ENCODE results near the gene TBX10.
"Not testable (repeated sequence)": the region's sequence is repeated elsewhere in the genome, so short reads cannot be mapped to it uniquely, and the experiment has no call there.

Gene TBX10

DNA sequence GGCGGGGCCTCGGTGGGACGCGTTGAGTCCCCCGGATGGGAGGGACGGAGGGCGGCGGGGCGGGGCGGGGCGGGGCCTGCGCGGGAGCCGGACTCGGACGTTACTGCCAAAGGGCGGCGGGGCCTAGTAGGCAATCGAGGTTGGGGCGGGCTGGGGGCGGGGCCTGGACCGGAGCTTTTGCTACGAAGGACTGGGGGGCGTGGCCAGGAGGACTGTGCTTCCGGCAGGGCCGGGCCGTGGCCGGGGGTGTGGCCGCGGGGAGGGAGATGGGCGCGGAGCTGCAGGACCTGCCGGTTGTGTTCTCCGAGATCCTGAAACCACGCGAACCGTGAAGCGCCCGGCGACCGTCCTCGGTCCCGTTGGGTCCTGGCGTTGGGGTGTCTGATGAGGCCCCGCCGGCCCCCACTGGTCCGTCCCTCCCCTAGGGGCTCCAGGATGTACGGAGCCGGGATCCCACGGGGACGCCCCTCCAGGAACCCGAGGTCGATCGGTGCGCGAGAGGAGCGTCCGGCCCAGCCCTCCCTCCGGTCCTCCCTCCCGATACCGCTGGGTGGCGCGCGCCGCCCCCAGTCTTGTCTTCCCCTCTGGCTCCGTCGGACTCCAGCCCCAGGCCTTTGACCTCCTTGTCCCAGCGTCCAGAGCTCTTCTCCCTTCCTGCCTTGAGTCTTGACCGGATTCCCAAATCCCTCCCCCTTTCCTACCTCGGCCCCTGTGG, 9.2 kb downstream of the TBX10 start:
- DNase-seq, result peak; percentile 81

DNA sequence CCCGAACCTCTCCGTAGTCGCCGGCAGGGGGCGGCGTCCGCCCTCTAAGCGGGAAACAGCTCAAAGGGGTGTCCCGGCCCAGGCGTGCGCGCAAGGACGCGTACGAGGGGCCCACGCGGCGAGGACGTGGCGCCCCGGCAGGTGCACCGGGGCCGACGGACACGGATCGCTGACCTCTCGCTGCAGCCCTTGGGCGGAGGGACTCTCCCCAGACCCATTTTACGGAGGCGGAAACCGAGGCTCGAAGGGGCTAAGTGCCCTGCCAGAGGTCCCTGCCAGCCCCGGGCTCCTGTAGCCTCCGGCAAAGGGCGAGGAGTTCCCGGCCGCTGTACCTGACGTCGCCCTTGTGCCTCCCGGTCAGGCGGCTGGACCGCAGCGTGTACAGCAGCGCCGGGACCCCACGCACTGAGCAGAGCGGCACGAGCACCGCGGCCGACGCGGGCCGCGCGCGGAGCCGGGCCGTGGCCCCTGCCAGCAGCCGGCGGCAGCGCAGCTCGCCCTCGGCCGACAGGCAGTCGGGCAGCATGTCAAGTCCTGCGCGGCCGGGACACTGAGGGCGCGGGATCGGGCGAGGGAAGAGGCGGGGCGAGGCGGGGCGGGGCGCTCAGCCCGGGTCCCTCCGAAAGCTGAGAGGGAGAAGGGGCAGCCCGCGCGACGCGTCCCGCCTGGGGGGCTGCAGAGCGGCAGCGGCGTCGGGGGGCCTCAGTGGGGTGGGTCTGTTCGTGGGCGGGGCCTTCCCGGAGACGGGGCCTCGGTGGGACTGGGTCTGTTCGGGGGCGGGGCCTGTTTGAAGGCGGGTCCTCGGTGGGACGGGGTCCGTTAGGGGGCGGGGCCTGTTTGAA, 10.0 kb downstream of the TBX10 start, which contains the start of gene NUDT8:
Gene NUDT8, minus strand, starts transcription at position 552 of the 842 bp plus-strand sequence. Its CDS starts 26 bp downstream, at position 526.
- no peak for DNase-seq

DNA sequence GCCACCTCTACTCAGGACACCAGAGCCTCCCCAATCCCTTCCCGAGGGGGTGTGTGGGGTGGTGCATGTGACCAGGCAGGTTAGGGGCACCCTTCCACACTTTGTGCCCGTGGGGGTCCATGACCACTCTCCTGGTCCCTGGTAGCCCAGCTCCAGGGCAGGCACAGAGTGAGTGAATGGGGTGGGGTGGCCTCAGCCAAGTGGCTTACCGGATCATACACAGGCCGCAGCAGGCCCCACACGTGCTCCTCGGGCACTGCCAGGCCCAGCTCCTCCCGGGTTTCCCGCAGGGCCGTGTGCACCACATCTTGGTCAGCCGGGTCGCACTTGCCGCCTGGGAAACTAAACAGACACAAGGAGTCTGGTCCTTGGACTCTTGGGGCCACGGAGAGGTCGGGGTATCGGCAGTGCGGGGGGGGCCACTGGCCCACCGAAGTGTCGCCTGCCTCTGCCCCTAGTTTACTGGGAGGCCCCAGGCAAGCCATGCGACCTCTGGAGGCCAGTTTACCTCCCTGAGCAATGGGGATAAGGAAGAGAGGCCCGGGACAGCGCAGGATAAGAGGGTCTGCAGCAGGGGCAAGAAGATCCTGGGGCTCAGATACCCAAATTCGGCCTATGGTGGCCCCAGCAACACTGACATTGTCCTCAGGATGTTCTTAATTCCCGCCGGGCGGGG, 10.7 kb downstream of the TBX10 start:
- no peak for DNase-seq

DNA sequence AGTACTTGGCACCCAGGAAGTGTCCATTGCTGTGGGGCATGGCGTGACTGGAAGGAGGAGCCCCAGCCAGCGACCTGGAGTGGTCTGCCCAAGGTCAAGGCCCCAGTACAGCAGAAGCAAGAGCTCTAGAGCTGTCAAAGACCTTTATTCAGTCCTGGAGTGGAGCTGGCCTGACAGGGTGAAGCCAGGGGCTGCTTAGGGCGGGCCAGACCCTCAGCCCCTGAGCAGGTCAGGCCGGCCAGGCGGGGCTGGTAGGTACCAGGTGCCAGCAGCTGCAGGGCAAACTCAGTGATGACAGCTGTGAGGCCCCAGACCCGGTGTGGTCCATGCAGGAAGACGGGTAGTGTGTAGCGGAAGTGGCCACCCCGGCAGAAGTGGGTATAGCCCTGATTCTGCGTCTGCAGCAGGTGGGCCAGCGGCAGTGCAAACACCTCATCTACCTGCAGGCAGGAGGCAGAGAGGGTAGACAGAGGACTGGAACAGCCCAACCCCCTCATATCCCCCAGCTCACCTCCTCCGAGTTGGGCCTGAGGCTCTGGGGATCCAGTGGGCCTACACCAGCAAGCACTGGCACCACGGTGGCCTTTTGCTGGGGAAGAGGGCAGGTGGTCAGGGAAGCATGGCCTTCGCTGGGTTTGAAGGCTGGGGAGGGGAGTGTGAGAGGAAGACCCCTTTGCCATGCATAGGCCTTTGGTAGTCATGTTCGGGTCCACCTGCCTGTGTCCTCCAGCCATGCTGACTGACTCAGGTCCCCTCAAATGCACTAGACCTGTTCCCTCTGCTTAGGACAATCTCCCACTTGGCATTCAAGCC, 11.5 kb downstream of the TBX10 start:
- DNase-seq, result no peak

DNA sequence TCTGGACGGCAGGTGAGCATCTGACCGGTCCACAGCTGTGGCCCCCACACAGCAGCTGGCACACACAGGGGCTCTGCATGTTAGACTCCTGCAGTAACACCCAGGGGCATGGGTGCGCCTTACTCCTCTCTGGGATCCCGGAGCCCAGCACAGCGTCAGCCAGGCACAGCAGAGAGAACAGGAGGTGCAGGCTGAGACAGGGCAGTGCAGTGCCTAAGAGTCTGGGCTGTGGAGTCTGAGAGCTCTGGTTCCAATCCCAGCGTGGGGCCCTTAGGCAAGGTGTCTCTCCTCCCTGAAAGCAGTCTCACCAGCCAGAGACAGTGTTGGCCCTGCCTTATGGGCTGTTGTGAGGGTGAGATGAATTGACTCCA, 12.1 kb downstream of the TBX10 start:
- DNase-seq, result no peak

DNA sequence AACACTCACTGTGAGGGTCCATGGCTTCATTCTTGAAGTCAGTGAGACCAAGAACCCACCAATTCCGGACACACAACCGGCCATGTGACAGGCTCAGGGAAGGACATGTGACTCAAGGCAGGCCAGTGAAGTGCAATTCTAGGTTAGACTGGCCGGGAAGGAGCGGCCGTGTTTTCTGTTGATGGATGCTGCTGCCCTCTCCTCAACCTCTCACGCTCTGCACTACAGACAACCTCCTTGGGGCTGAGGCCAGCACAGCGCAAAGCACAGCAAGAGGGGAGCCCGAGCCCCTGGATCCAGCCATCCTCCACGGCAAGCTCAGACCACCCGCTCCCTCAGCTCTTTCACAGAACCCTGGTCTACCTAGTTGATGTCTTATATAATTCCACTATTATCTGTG, 12.6 kb downstream of the TBX10 start:
- DNase-seq, result no peak

DNA sequence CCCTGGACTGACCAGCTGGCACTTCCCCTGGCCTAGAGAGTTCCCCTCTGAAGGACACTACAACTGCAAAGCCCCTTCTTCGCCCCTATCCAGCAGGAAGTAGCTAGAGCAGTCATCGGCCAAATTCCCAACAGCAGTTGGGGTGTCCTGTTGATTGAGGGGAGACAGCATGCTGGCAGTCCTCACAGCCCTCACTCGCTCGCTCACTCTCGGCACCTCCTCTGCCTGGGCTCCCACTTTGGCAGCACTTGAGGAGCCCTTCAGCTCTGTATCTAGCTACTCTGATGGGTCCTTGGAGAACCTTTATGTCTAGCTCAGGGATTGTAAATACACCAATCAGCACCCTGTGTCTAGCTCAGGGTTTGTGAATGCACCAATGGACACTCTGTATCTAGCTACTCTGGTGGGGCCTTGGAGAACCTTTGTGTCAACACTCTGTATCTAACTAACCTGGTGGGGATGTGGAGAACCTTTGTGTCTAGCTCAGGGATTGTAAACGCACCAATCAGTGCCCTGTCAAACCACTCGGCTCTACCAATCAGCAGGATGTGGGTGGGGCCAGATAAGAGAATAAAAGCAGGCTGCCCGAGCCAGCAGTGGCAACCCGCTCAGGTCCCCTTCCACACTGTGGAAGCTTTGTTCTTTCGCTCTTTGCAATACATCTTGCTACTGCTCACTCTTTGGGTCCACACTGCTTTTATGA, 13.3 kb downstream of the TBX10 start:
- DNase-seq, result not testable (repeated sequence)

DNA sequence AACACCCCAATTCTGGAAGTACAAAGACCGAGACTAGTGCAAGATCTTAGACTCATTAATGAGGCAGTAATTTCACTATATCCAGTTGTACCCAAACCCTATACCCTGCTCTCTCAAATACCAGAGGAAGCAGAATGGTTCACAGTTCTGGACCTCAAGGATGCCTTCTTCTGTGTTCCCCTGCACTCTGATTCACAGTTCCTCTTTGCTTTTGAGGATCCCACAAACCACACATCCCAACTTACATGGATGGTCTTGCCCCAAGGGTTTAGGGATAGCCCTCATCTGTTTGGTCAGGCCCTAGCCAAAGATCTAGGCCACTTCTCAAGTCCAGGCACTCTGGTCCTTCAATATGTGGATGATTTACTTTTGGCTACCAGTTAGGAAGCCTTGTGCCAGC, 15.8 kb downstream of the TBX10 start:
- not testable (repeated sequence) for DNase-seq

DNA sequence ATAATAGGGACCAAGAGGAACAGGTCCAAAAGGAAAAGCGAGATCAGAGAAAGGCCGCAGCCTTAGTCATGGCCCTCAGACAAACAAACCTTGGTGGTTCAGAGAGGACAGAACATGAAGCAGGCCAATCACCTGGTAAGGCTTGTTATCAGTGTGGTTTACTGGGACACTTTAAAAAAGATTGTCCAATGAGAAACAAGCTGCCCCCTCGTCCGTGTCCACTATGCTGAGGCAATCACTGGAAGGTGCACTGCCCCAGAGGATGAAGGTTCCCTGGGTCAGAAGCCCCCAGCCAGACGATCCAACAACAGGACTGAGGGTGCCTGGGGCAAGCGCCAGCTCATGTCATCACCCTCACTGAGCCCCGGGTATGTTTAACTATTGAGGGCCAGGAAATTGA, 16.7 kb downstream of the TBX10 start:
- DNase-seq, result not testable (repeated sequence)

DNA sequence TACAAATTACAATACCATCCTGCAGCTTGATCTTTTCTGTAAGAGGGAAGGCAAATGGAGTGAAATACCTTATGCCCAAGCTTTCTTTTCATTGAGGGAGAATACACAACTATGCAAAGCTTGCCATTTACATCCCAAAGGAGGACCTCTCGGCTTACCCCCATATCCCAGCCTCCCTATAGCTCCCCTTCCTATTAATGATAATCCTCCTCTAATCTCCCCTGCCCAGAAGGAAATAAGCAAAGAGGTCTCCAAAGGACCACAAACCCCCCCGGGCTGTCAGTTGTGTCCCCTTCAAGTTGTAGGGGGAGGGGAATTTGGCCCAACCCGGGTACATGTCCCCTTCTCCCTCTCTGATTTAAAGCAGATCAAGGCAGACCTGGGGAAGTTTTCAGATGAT, 17.6 kb downstream of the TBX10 start:
- DNase-seq, result not testable (repeated sequence)

DNA sequence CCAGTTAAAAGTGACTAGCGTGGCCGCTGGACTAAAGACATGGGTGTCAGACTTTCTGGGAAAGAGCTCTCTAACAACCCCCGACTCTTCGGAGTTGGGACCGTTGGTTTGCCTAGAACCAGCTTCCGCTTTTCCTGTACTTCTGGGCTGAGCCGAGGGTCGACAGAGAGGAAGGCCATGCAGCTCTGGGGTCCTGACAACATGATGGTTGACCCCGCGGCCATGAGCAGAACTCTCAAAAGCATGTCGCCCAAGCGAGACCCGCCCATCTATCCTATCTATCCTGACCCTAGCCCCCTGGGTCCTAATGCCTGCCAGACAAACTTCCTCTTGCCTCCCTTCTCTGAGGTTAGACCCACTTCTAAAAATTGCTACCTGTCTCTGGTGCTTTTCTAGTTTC, 18.9 kb downstream of the TBX10 start:
- not testable (repeated sequence) for DNase-seq

DNA sequence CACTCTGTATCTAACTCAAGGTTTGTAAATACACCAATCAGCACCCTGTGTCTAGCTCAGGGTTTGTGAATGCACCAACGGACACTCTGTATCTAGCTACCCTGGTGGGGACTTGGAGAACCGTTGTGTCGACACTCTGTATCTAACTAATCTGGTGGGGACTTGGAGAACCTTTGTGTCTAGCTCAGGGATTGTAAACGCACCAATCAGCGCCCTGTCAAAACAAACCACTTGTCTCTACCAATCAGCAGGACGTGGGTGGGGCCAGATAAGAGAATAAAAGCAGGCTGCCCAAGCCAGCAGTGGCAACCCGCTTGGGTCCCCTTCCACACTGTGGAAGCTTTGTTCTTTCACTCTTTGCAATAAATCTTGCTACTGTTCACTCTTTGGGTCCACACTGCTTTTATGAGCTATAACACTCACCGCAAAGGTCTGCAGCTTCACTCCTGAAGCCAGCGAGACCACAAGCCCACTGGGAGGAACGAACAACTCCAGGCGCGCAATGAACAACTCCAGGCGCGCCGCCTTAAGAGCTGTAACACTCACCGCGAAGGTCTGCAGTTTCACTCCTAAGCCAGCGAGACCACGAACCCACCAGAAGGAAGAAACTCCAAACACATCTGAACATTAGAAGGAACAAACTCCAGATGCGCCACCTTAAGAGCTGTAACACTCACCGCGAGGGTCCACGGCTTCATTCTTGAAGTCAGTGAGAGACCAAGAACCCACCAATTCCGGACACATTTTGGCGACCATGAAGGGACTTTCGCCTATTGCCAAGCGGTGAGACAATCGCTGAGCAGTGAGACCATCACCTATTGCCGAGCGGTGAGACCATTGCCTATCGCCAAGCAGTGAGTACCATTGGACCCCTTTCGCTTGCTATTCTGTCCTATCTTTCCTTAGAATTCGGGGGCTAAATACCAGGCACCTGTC, 19.6 kb downstream of the TBX10 start:
- DNase-seq, result not testable (repeated sequence)

DNA sequence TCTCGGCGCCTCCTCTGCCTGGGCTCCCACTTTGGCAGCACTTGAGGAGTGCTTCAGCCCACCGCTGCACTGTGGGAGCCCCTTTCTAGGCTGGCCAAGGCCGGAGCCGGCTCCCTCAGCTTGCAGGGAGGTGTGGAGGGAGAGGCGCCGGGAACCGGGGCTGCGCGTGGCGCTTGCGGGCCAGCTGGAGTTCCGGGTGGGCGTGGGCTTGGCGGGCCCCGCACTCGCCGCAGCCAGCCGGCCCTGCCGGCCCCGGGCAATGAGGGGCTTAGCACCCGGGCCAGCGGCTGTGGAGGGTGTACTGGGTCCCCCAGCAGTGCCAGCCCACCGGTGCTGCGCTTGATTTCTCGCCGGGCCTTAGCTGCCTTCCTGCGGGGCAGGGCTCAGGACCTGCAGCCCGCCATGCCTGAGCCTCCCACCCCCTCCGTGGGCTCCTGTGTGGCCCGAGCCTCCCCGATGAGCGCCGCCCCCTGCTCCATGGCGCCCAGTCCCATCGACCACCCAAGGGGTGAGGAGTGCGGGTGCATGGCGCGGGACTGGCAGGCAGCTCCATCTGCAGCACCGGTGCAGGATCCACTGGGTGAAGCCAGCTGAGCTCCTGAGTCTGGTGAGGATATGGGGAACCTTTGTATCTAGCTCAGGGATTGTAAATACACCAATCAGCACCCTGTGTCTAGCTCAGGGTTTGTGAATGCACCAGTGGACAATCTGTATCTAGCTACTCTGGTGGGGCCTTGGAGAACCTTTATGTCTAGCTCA, 20.5 kb downstream of the TBX10 start:
- not testable (repeated sequence) for DNase-seq

DNA sequence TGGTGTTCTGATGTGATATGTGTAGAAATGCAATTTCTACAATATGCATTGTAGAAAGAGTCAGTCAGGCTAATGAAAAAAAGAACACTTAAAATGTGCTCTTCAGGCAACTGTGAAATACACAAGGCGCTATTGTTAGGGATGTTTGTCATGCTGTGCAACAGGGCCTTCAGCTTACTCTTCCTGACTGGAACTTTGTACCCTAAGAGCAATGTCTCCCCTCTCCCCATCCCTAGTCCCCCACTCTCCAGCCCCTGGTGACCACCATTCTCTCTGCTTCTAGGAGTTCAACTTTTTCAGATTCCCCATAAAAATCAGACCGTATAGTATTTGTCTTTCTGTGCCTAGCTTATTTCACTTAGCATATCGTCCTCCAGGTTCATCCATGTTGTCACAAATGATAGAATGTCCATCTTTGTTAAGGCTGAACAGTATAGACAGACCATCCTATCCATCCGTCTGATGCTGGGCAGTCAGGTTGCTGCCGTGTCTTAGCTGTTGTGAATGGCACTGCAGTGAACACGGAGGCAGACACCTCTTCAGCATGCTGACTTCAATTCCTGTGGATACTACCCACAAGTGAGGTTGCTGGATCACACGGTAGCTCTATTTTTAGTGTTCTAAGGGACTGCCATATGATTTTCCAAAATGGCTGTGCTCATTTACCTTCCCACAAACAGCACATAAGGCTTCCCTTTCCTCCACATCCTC, 22.2 kb downstream of the TBX10 start:
- no peak for DNase-seq

DNA sequence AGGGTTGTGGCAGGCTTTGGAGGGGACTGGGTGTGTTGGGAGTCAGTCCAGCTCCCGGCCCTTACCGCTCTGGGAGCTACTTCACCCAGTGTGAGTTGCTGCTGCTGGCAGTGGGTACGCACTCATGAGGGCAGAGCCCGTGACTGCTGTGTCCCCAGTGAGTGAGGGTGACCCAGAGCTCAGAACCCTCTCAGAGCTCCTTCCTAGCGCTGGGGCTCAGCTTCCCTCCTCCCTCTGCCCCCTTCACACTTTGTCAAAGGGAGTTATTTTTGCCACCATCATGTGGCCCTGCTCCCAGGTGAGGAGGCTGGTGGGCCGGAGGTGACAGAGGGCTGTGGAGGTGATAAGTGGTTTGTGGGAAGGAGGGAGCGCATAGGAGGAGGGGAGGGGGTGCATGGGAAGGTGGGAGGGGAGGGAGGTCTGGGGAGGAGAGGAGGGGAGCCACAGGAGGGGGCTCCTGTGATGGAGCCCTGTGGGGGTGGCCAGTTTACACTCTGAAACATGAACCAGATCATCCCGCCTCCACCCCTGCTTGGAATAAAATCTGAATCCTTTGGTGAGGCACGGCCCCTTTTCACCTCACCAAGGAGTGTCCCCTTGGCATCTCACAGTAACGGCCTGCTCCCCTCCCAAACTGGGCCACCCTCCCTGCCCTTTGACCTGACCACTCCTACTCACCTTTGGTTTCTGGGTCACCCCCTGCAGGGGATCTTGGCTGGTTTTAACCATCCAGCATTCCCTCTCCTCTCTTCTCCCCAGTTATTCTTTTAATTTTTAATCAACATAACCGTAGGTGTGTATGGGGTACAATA, 22.9 kb downstream of the TBX10 start:
- DNase-seq, result no peak

DNA sequence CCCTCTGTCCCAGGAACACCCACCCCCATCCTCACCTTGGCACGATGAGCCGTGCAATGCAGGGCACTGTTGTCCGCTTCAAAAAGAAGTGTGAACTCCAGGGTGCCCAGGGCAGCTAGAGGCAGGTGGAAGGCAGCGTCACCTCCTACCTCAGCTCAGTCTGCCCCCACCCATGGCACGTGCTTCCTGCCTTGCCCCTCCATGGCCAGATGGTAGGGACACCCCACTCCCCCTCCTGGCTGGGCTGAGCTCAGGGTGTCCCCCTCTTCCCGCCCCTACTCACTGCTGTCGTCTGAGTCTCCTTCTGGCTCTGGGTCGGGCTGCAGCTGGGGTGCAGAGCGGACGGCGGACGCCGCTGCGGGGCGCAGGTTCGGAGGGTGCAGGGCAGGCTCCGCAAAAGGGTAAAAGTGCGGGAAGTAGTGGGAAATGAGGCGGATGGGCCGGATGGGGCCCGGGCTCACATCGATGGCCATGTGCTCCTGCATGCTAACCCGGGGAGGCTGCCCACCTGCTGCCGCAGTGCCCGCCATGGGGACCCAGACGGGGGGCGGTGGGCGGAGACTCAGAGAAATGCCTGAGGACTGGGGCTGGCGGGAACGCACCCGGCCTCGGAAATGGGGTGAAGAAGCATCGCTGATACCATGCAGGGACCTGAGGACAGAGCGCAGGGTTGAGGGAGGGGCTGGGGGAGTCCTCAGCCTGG, 23.7 kb downstream of the TBX10 start:
- no peak for DNase-seq

DNA sequence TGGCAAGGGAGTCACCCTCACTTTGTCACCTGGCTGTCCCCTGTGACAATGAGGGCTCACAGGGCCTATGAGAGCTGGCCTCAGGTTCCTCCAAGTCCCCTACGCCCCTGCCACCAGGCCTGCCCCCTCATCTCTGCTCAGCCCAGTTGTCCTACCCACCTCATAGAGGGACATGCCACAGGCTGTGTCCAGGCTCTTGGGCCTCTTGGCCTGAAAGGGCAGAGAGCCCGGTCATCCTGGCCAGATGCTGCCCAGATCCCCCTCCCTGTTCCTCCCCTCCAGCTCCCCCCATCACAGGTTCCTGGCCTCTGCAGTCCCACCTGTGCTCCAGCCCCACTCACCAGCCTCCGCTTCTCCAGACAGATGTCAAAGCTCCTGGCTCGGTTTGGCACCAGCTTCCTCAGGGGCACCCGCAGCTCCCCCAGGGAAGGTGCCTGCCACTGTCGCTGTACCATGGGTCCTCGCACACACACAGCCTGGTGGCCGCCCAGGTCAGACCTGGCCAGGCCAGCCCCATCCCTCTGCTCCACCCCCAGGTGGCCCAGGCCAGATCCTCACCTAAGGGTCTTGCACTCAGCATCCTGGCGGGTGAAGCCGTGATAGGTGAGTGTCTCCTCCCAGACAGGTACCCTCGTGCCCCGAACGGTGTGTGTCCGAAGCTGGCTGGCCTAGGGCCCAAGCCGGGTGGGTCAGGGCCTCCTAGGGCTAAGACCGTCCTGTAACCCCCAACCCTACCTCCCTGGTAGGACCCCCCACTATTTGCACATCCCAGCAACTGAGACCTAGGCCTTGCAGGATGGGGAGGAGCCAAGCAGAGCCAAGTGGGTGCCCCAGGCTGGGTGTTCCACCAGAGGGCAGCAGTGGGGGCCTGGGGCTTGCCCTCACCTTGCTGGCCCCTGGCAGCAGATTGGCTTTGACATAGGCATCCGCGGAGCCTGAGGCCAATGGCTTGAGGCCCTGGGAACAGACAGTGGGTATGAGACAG, 24.5 kb downstream of the TBX10 start:
- DNase-seq, result no peak
